HG03175 (cell line): ENCODE data around the gene RWDD4.
A peak's percentile ranks its signal among the peaks of the same experiment; 100 is the strongest.

Experiments used
- ATAC-seq: cut with Tn5 transposase; IDR thresholded peaks from one replicate; pipeline ENCODE4 v1.9.1; 2021; ENCODE audit warnings: mild to moderate bottlenecking, moderate library complexity; ENCODE audit not compliant: unreplicated experiment

The RWDD4 gene

DNA sequence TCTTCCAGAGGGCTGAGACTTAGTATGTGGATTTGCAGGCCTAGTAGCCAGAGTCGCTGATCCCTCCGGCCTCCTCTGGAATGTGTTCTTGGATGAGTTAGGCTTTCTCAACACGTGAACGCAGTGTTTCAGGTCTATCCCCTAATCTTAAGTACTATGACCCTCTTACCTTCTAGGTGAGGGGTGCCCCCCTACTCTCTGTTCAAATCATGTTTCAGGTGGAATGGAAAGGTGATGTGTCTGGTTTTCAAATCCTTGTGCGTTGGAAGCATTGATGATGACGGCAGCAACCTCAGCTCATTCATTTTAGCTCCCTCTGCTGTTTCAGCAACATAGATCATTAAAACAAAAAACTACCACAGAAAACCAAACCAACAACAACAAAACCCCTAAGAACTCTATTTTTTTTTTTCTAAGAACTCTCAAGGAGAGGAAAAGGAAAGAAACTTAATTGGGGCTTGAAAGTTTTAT lies 56.4 kb downstream of the RWDD4 start:
- no peak for ATAC-seq

GRCh38 chr4:183601381-183601780 lies 57.6 kb downstream of the RWDD4 start:
- no peak for ATAC-seq

DNA sequence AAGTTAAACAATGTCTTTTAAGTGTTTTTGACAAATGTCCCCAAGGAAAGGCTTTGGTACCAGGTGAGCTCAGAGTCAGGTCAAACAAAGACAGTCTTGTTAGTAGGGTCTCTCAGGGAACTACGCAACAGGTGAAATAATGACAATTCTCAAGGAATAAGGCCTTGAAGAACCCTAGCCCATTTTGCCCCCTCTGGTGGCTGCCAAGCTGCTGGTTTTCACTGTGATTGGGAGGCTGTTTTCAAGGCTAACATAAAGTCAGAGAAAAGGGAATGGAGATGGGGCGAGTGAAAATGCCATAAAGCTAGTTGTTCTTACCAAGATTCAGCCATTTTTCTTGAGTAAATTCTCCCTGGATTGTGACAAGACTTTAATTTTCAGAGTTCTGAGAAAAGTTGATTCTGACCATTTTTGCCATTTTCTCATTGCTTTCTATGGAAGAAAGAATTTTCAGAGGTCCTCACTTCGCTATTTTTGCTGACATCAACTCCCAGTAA lies 58.7 kb downstream of the RWDD4 start:
- ATAC-seq = no peak

- ATAC-seq = peak; percentile 74
These were observed 59.3 kb downstream of the RWDD4 start for GRCh38 chr4:183599690-183600089.

GRCh38 chr4:183599284-183599683 lies 59.7 kb downstream of the RWDD4 start:
- ATAC-seq = peak; percentile 37

GRCh38 chr4:183596067-183596757 lies 62.8 kb downstream of the RWDD4 start:
- ATAC-seq = no peak

DNA sequence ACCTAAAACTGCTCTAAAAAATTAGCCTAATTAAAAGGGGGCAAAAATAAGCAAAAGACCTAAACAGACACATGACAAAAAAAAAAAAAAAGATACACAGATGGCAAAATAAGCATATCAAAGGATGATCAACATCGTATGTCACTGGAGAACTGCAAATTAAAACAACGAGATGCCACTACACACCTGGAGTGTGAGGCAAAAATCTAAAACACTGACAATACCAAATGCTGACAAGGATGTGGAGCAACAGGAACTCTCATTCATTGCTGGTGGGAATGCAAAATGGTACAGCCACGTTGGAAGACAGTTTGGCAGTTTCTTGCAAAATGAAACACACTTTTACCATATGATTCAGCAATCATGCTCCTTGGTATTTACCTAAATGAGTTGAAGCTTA lies 64.2 kb downstream of the RWDD4 start:
- no peak for ATAC-seq

GRCh38 chr4:183591301-183591700 lies 67.7 kb downstream of the RWDD4 start:
- no peak for ATAC-seq
